NCI-H82 treated with DMSO at 0.1 percent for 48 hours (cell line): ENCODE results near the gene RHEBL1.

Experiments used
- DNase-seq: peaks from one replicate; lab custom pipeline; 2025; ENCODE audit not compliant: unreplicated experiment; lab: John Stamatoyannopoulos, UW

RHEBL1 gene

GRCh38 chr12:49069507-49070346 lies at the start of gene RHEBL1:
TSS of gene RHEBL1 (minus strand) at chr12:49069979. CDS start at chr12:49069785, 194 bp downstream.
- DNase-seq: peak; percentile 97

GRCh38 chr12:49111206-49111605 lies 41.4 kb upstream of the RHEBL1 start:
- DNase-seq: no peak

GRCh38 chr12:49110464-49111155 lies 40.8 kb upstream of the RHEBL1 start, which contains the start of gene LMBR1L:
TSS of gene LMBR1L (minus strand) at chr12:49110847. CDS start at chr12:49110555, 292 bp downstream.
- DNase-seq: peak; percentile 96

GRCh38 chr12:49109641-49110463 lies 40.1 kb upstream of the RHEBL1 start:
- DNase-seq: no peak

GRCh38 chr12:49108958-49109404 lies 39.2 kb upstream of the RHEBL1 start:
- DNase-seq: no peak

- no peak for DNase-seq
Measured at GRCh38 chr12:49105504-49106084, 35.8 kb upstream of the RHEBL1 start.

GRCh38 chr12:49104822-49105221 lies 35.0 kb upstream of the RHEBL1 start:
- no peak for DNase-seq

- no peak for DNase-seq
Measured at GRCh38 chr12:49100380-49100779, 30.6 kb upstream of the RHEBL1 start.

- DNase-seq: no peak
Measured at GRCh38 chr12:49098703-49099102, 28.9 kb upstream of the RHEBL1 start.

- peak; percentile 24 for DNase-seq
Measured at GRCh38 chr12:49098035-49098451, 28.3 kb upstream of the RHEBL1 start.

GRCh38 chr12:49097381-49097780 lies 27.6 kb upstream of the RHEBL1 start:
- no peak for DNase-seq

GRCh38 chr12:49094975-49095365 lies 25.2 kb upstream of the RHEBL1 start:
- no peak for DNase-seq

- DNase-seq: no peak
Measured at GRCh38 chr12:49094160-49094974, 24.6 kb upstream of the RHEBL1 start, which contains the start of gene DHH. TSS of gene DHH (minus strand) at chr12:49094801. CDS start at chr12:49094512, 289 bp downstream.

- no peak for DNase-seq
Measured at GRCh38 chr12:49093792-49094159, 24.0 kb upstream of the RHEBL1 start.

- no peak for DNase-seq
Measured at GRCh38 chr12:49092816-49093406, 23.1 kb upstream of the RHEBL1 start.

GRCh38 chr12:49092086-49092815 lies 22.5 kb upstream of the RHEBL1 start:
- DNase-seq: peak; percentile 26

- no peak for DNase-seq
Measured at GRCh38 chr12:49091836-49092085, 22.0 kb upstream of the RHEBL1 start.

- DNase-seq: no peak
Measured at GRCh38 chr12:49091056-49091835, 21.5 kb upstream of the RHEBL1 start.
